Measurements from ENCODE around the gene GAS7.

- TF ChIP-seq CTCF (IDR thresholded peaks at IDR 0.05; ENCODE audit: low read length) (no peak), EZH2 (IDR thresholded peaks at IDR 0.05; ENCODE audit: borderline replicate concordance, low read length) (no peak)
Observed at GRCh38 chr17:10215286-10215685, 16.9 kb upstream of the GAS7 start.
